HEK293 (cell line): Measurements from ENCODE around the gene LZTFL1.

Experiments used
- ZNF211 ChIP-seq: fragments of 450-650 bp; formaldehyde crosslinking; IDR thresholded peaks from 2 replicates; pipeline ENCODE4 v1.5.1; 2016; ENCODE audit warnings: low read depth, missing biosample characterization, missing genetic modification characterization
- ZNF433 ChIP-seq: fragments of 450-650 bp; formaldehyde crosslinking; IDR thresholded peaks from 2 replicates; pipeline ENCODE4 v1.5.1; 2016; ENCODE audit warnings: missing biosample characterization, missing genetic modification characterization, low read depth
- ZNF501 ChIP-seq: fragments of 450-650 bp; formaldehyde crosslinking; IDR thresholded peaks from 2 replicates; pipeline ENCODE4 v1.5.1; 2016; ENCODE audit warnings: missing biosample characterization, missing genetic modification characterization

DNA sequence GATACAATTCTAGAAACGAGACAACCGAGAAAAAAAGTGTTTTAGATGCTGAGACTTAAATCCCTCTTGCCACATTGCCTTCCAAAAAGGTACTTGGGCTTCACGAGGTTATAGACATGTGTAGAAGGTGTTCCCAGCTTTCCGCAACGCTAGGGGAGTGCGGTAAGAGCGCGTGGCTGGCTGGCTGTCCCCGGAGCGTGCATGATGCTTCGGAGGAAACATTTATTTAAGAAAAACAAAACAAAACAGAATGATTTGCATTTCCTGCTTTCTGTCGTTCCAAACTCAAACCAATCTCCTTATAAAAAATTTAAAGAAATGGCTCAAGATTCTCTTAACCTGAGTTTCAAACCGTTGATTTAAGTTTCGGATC is 46.4 kb downstream of the LZTFL1 start:
- TF ChIP-seq ZNF433: no peak
- TF ChIP-seq ZNF211: no peak
- TF ChIP-seq ZNF501: no peak
